GM19025 (cell line): Measurements from ENCODE around the gene DNPEP.
"Not testable (repeated sequence)": the region's sequence is repeated elsewhere in the genome, so short reads cannot be mapped to it uniquely, and the experiment has no call there.

Experiments
- ATAC-seq: cut with Tn5 transposase; IDR thresholded peaks from one replicate; pipeline ENCODE4 v1.9.1; 2021; ENCODE audit warnings: mild to moderate bottlenecking, low read depth, moderate library complexity; ENCODE audit not compliant: unreplicated experiment

The DNPEP gene

GRCh38 chr2:219402665-219403515 lies 15.2 kb upstream of the DNPEP start:
- peak; percentile 67 for ATAC-seq

DNA sequence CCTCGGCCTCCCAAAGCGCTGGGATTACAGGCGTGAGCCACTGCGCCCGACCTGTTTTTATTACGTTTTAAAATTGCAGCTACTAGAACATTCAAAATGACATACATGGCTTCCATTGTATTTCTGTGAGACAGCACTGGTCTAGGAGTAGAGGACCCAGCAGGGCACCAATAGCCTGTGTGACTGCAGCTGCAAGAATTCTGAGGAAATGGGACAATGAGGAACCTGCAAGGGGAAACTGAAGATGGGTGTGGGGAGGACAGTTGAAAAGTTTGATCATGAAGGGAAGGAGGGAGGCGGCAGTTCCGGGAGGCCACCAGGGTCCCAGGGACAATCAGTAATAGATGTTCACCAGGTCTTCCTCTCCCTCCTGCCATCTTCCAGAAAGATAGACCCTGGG lies 13.9 kb upstream of the DNPEP start:
- ATAC-seq, result no peak

- ATAC-seq, result no peak
These were observed 12.8 kb upstream of the DNPEP start for GRCh38 chr2:219400562-219400961.

DNA sequence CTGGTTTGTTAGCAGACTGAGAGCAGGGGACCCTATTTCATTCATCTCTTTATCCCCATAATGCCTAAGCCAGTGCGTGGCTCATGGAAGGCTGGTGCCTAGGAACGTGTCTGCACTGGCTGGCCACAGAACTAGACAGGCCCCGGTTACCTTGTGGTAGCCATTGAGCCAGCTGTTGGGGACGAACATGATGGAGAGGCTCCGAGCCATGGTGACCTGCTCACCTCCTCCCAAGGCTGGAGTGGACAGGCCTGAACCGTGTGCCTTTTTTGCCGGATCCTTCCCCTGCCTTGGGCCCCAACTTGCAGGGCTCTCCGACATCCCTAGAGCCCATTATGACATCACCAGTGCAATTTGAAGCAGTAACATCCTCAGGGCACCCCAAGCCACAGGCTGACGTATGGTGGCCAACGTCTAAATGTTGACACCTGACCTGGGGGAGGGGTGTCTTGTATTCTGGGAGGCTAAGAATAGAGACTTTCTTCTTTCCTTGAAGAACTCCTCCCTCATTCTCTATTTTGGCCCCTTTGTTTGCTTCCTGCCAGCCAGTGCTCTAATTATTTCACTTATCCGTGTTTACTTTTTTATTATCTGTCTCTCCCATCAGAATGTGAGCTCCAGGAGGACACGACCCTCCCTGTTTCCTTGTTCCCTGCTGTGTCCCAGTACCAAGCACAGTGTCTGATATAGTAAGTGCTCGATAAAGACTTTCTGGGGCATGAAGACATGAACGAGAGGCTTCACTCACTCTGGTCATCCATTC lies 12.2 kb upstream of the DNPEP start:
- ATAC-seq, result no peak

- ATAC-seq, result no peak
These were observed 11.1 kb upstream of the DNPEP start for GRCh38 chr2:219398721-219399363.

DNA sequence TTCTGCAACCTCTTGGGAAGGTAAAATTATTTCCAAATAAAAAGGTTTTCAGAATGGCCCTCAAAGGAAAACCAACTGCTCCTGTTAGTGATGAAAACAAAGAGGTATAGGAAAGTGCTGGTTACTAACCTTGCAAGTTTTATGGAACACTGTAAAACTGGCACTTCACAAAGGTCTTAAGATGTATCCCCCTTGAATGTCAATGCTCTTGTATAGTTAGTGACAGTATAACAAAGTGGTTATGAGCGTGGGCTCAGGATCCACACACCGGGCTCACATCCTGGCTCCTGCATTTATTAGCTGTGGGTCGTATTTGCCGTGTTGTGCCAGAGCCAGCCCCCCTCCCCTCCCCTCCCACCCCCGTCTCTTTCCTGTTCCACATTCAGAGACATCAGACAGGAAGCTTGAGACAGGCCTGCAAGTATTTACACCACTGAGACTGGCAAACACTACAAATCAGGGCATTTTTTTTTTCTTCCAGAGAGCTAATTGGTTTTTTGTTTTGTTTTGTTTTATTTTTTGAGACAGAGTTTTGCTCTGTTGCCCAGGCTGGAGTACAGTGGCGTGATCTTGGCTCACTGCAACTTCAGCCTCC lies 9.2 kb upstream of the DNPEP start:
- ATAC-seq, result no peak

GRCh38 chr2:219395609-219396008 lies 7.9 kb upstream of the DNPEP start:
- ATAC-seq, result no peak

DNA sequence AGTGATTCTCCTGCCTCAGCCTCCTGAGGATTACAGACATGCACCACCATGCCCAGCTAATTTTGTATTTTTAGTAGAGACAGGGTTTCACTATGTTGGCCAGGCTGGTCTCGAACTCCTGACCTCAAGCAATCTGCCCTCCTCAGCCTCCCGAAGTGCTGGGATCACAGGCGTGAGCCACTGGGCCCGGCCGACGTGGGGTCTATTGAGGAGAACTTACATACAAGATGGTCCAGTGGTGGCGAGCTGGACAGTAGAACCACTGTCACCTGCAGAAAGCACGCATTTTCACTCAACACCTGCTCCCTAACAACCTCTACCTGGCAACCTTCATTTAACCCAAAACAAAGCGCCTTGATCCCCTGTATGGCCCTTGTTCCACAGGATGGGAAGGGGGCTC lies 7.3 kb upstream of the DNPEP start:
- not testable (repeated sequence) for ATAC-seq

DNA sequence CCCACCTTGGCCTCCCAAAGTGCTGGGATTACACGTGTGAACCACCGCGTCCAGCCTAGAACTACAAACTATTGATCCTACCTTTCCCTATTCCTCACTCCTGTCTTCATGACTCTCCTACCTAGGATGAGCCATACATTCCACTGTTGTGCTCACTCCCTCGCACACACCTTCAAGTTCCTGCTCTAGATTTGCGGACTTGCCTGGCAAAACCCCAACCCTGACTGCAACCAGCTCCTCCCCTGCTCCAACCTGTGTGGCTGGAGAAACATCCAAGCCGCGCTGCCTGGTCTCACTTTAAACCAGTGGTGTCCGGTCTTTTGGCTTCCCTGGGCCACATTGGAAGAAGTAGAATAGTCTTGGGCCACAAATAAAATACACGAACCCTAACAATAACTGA lies 5.0 kb upstream of the DNPEP start:
- no peak for ATAC-seq

GRCh38 chr2:219388907-219389156 lies 1.1 kb upstream of the DNPEP start:
- no peak for ATAC-seq

DNA sequence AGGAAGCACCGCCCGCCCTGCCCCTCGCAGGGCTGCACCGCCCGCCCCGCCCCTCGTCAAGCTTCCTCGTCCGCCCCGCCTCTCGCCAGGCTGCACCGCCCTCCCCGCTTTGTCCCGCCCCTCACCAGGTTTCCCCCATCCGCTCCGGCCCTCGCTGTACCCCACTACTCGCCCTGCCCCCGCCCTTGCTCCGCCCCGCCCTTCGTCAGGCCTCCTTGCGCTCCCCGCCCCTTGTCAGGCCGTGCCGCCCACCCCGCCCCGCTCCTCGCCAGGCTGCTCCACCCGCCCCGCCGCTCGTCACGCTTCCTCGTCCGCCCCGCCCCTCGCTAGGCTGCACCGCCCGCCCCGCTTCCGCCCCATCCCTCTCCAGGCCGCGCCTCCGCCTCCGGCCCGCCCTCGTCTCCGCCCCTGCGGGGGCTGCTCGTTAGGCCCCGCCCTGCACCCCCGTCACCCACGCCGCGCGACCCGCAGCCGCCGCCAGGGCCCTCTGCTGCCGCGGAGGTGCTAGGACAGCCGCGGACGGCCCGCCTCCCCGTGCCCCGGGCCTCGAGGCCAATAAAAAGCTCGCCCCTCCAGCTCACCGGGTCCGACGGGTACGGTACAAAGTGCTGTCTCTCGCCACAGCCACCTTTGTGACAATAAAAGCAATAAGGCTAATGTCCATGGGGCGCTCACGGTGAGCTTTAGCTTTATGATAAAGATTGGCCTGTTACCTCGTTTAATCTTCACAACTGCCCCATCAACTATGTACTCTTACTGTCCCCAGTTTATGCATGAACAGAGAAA lies 602 bp upstream of the DNPEP start:
- peak; percentile 78 for ATAC-seq

DNA sequence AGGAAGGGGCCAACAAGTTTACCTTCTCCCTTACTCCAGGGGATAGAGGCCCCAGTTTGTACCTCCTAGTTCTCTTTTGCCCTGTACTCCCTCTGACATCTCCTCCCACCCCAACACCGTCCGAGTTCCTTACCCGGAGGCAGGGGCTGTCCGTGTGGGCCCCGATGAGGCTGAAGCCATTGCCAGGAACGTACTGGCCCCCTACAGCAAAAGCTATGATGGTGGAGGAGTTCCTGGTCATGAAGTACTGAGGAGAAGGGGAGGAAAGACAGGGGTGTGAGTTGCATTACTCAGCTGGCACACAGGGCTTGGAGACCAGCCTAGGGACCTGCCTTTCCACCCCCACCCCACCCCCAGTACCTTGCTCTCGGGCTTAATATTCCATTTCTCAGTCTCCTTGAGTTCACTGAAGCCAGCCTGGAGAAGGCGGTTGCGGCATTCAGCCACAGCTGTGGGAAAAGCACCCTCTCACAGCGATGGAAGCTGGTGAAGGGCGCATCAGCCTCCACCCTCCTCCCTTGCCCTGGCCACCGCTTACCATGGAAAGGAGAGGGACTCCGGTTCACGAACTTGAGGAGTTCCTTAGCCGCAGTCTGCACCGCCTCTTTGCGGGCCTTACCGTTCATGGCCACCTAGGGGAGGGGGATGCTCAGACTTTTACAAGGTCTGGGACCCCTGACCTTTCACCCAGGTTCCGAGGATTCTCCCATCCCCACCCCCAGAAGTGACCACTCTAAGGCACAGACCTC lies 1.0 kb downstream of the DNPEP start:
- ATAC-seq, result no peak

GRCh38 chr2:219385958-219386520 lies 1.7 kb downstream of the DNPEP start:
- ATAC-seq, result no peak

DNA sequence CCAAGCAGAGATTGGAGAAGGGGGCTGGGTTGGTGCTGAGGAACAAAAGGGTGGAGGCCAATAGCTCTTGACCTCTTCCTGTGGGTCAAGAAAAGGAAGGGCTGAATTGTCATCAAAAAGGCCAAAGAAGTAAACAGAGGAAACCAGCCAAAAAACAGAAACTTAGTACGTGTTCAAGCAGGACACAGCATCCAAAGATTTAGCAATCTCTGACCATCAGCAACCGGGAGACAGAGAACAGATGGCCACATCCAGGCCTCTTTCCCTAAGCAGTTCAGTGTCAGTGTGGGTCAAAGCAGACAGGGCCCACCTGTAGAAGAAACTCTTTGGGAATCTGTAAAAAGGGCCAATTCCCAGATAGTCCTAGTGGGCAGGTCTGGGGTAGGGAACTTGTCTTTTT lies 2.9 kb downstream of the DNPEP start:
- ATAC-seq, result no peak

DNA sequence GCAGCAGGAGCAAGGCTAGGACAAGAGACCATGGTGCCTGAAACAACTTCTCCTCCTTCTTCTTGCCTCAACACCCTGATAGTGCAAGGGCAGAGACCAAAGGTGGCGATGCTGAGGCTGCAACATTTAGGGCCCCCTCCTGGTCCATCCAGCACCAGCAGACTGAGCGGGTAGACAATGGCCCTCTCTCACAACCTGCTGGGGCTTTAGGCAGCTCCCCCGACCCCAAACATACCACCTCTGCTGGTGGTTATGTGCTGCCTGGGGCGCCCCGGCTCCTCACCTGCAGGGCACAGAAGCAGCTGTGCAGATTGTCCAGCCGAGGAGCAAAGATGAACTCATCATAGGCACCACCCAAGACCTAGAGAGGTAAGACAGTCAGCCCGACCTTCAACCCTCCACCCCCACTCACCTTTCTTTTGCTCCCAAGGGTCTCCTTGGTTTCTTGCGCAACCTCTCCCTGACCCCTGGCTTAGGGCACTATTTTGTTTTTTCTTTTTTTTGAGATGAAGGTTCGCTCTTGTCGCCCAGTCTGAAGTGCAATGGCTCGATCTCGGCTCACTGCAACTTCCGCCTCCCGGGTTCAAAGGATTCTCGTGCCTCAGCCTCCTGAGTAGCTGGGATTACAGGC lies 3.5 kb downstream of the DNPEP start:
- no peak for ATAC-seq

- ATAC-seq, result no peak
These were observed 6.3 kb downstream of the DNPEP start for GRCh38 chr2:219381448-219381847.

DNA sequence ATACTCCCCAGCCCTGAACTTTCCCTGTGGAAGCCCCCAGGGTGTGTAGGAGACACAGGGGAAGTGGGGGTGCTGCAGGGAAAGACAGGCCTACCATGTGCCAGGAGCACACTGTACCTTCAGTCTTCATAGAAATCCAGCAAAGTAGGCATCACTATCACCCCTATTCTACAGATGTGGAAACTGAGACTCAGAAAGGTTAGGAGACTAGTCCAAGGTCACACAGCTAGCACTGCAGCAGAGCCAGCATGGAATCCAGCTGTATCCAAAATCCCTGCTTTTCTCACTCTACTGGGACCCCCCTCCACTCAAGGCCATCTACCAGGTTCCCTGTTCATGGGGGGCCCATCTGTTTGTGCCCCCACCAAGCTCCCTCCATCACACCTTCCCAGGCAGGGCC lies 6.8 kb downstream of the DNPEP start:
- ATAC-seq, result no peak

- ATAC-seq, result no peak
These were observed 9.4 kb downstream of the DNPEP start for GRCh38 chr2:219378163-219378851.
